ENCODE measurements around the gene PASD1. TPM values are rescaled to one million over a fixed set of nuclear protein-coding genes. Genes with fewer than 3 reads are reported as not detected.
"Not testable (repeated sequence)": the region's sequence is repeated elsewhere in the genome, so short reads cannot be mapped to it uniquely, and the experiment has no call there.

PASD1 gene
- total RNA-seq, 1 donor from 2014 or later: not detected

- no peak overlapping the region for H3K27ac Mint-ChIP-seq (ENCODE audit: unreplicated experiment)
- H3K4me3 Mint-ChIP-seq (ENCODE audit: unreplicated experiment): no peak overlapping the region
- H3K36me3 Mint-ChIP-seq (ENCODE audit: unreplicated experiment): no peaks in the 10 kb centered on the region
- no peaks in the 10 kb centered on the region for H3K4me1 Mint-ChIP-seq (ENCODE audit: low read depth, unreplicated experiment)
- TF ChIP-seq CTCF (IDR thresholded peaks at IDR 0.05; ENCODE audit: partially characterized antibody, unreplicated experiment): no peak
- H3K9me3 Mint-ChIP-seq (ENCODE audit: unreplicated experiment): peaks cover 2% of the 10 kb centered on the region
- no peaks in the 10 kb centered on the region for H3K27me3 Mint-ChIP-seq (ENCODE audit: unreplicated experiment)
- DNase-seq: no peak
These were observed 10.7 kb upstream of the PASD1 start for GRCh38 chrX:151552743-151553142.

GRCh38 chrX:151555301-151555700, 8.2 kb upstream of the PASD1 start:
- not testable (repeated sequence) for H3K4me3 Mint-ChIP-seq (ENCODE audit: unreplicated experiment); H3K9me3 Mint-ChIP-seq (ENCODE audit: unreplicated experiment); H3K36me3 Mint-ChIP-seq (ENCODE audit: unreplicated experiment); H3K27ac Mint-ChIP-seq (ENCODE audit: unreplicated experiment); DNase-seq; H3K4me1 Mint-ChIP-seq (ENCODE audit: low read depth, unreplicated experiment); H3K27me3 Mint-ChIP-seq (ENCODE audit: unreplicated experiment)

- not testable (repeated sequence) for H3K27ac Mint-ChIP-seq (ENCODE audit: unreplicated experiment); H3K4me1 Mint-ChIP-seq (ENCODE audit: low read depth, unreplicated experiment); H3K36me3 Mint-ChIP-seq (ENCODE audit: unreplicated experiment); H3K4me3 Mint-ChIP-seq (ENCODE audit: unreplicated experiment); H3K9me3 Mint-ChIP-seq (ENCODE audit: unreplicated experiment); H3K27me3 Mint-ChIP-seq (ENCODE audit: unreplicated experiment)
- peak; percentile 25 for DNase-seq
These were observed 990 bp upstream of the PASD1 start for GRCh38 chrX:151562485-151562884.

- not testable (repeated sequence) for H3K27ac Mint-ChIP-seq (ENCODE audit: unreplicated experiment); H3K9me3 Mint-ChIP-seq (ENCODE audit: unreplicated experiment); H3K27me3 Mint-ChIP-seq (ENCODE audit: unreplicated experiment); H3K4me1 Mint-ChIP-seq (ENCODE audit: low read depth, unreplicated experiment); H3K4me3 Mint-ChIP-seq (ENCODE audit: unreplicated experiment); H3K36me3 Mint-ChIP-seq (ENCODE audit: unreplicated experiment); DNase-seq
These were observed 472 bp upstream of the PASD1 start for GRCh38 chrX:151563003-151563402.

- no peak for TF ChIP-seq CTCF (IDR thresholded peaks at IDR 0.05; ENCODE audit: partially characterized antibody, unreplicated experiment)
- no peak for DNase-seq
- Mint-ChIP-seq H3K27me3 (ENCODE audit: unreplicated experiment) (peaks cover 1% of the 10 kb centered on the region), H3K27ac (ENCODE audit: unreplicated experiment) (no peak overlapping the region), H3K4me3 (ENCODE audit: unreplicated experiment) (no peak overlapping the region), H3K36me3 (ENCODE audit: unreplicated experiment) (no peaks in the 10 kb centered on the region), H3K9me3 (ENCODE audit: unreplicated experiment) (no peaks in the 10 kb centered on the region), H3K4me1 (ENCODE audit: low read depth, unreplicated experiment) (no peaks in the 10 kb centered on the region)
These were observed 560 bp downstream of the PASD1 start for GRCh38 chrX:151564035-151564434.

- not testable (repeated sequence) for H3K9me3 Mint-ChIP-seq (ENCODE audit: unreplicated experiment); DNase-seq; H3K27me3 Mint-ChIP-seq (ENCODE audit: unreplicated experiment); H3K36me3 Mint-ChIP-seq (ENCODE audit: unreplicated experiment); H3K4me1 Mint-ChIP-seq (ENCODE audit: low read depth, unreplicated experiment); H3K27ac Mint-ChIP-seq (ENCODE audit: unreplicated experiment); H3K4me3 Mint-ChIP-seq (ENCODE audit: unreplicated experiment)
These were observed 3.4 kb downstream of the PASD1 start for GRCh38 chrX:151566872-151567271.

- no peaks in the 10 kb centered on the region for H3K27me3 Mint-ChIP-seq (ENCODE audit: unreplicated experiment)
- H3K4me1 Mint-ChIP-seq (ENCODE audit: low read depth, unreplicated experiment): no peaks in the 10 kb centered on the region
- H3K9me3 Mint-ChIP-seq (ENCODE audit: unreplicated experiment): no peaks in the 10 kb centered on the region
- DNase-seq: no peak
- no peak overlapping the region for H3K27ac Mint-ChIP-seq (ENCODE audit: unreplicated experiment)
- H3K4me3 Mint-ChIP-seq (ENCODE audit: unreplicated experiment): no peak overlapping the region
- no peaks in the 10 kb centered on the region for H3K36me3 Mint-ChIP-seq (ENCODE audit: unreplicated experiment)
- no peak for TF ChIP-seq CTCF (IDR thresholded peaks at IDR 0.05; ENCODE audit: partially characterized antibody, unreplicated experiment)
These were observed 7.1 kb downstream of the PASD1 start for GRCh38 chrX:151570561-151570960.

GRCh38 chrX:151593384-151593783, 29.9 kb downstream of the PASD1 start:
- not testable (repeated sequence) for DNase-seq; H3K4me3 Mint-ChIP-seq (ENCODE audit: unreplicated experiment); H3K27ac Mint-ChIP-seq (ENCODE audit: unreplicated experiment); H3K9me3 Mint-ChIP-seq (ENCODE audit: unreplicated experiment); H3K27me3 Mint-ChIP-seq (ENCODE audit: unreplicated experiment); H3K4me1 Mint-ChIP-seq (ENCODE audit: low read depth, unreplicated experiment); H3K36me3 Mint-ChIP-seq (ENCODE audit: unreplicated experiment)

Data from glutamatergic neuron (in vitro differentiated cells).